GM18502 (cell line): ENCODE measurements around the gene EIF4E2.

Experiments
- ATAC-seq: cut with Tn5 transposase; IDR thresholded peaks from one replicate; pipeline ENCODE4 v1.9.1; 2021; ENCODE audit warnings: mild to moderate bottlenecking; ENCODE audit not compliant: unreplicated experiment, poor library complexity

EIF4E2 gene, protein sequence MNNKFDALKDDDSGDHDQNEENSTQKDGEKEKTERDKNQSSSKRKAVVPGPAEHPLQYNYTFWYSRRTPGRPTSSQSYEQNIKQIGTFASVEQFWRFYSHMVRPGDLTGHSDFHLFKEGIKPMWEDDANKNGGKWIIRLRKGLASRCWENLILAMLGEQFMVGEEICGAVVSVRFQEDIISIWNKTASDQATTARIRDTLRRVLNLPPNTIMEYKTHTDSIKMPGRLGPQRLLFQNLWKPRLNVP

DNA sequence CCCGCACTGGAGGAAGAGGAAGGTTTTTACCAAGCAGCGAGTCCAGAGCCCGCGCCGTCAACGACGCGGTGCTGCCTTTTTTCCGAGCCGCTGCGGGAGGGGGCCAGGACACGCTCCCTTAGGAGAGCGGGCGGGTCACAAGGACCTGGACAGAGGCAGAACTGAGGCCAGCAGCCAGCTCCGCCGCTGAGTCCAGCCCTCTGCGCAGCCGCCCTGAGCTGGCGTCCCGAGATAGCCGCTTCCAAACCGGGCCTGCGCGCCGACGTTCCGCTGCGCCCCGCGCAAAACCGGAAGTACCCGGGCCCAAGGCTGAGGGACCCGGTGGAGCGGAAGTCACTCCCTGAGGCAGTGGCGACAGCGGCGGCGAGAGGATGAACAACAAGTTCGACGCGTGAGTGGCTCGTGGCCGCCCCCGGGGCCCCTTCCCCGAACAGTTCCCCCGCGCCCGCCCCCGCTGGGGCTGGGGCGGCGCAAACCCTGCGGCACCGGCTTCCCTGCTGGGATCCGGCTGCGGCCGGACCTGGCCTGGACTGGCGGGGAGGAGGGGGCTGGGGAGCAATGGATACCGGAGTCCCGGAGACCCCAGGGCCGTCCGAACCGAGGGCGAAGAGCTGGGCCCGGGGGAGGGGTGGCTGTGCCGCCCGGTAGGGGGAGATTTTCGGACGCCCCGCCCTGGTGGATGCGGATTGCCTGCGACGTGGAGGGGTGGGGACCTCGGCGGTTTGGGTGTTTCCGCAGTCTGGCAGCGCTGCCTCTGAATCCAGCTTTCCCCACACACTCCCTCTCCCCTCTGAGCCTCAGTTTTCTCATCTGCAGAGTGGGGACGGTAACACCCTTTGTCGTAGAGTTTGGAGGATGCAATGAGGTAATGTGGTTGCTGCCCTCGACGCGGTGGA lies at the start of gene EIF4E2, which contains the start of gene TIGD1:
EIF4E2 (plus strand) TSS at position 336 of the 896 bp plus-strand sequence; CDS start at position 372, 36 bp downstream.
TIGD1 (minus strand) TSS at position 204 of the 896 bp plus-strand sequence. CDS start 675 bp downstream, outside the sequence.
- peak; percentile 93 for ATAC-seq

DNA sequence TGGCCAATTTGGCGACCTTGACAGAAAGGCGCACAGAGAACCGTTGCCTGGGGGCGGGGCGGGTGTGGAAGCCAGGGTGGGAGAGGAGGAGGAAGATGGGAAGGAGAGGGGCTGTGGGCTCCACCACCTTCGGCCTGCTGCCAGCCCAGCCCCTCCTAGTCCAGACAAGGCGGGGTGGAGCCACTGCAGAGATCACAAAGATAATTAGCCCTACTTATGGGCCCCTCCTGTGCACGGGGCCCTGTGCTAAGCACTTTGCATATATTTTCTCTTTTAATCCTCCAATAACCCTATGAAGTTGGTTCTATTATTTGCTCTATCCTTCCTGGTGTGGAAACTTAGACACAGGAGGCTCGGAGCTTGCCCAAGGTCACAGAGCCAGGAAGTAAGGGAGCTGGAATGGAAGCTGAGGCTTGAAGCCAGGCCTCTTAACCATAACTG lies 49.1 kb upstream of the EIF4E2 start:
- ATAC-seq = no peak

DNA sequence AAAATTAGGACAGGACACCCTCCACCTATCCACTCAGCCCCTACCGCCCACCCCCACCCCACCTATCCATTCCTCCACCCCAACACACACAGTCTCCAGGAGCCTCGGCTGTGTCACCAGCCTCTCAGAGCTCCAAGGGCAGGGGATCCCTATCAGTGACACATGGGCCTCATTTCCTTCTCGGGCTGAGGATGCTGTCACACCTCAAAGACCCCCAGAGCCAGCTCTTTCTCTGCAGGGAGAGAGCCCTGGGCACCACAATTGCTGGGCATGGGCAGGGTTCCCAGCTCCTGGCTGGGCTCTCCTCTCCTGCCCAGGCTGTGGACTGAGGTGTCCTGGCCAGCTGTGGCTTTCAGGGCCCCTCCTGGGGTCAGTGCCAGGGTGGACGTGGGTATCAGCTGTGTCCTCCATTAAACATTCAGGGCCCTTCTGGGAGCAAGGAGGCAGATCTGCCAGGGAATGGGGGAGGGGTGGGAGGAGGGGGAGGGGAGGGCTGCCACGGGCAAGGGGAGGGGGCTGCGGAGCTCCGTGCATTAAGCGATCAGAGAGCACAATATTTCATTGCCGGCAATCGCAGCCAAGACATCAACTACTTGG lies 48.6 kb upstream of the EIF4E2 start:
- ATAC-seq = no peak

DNA sequence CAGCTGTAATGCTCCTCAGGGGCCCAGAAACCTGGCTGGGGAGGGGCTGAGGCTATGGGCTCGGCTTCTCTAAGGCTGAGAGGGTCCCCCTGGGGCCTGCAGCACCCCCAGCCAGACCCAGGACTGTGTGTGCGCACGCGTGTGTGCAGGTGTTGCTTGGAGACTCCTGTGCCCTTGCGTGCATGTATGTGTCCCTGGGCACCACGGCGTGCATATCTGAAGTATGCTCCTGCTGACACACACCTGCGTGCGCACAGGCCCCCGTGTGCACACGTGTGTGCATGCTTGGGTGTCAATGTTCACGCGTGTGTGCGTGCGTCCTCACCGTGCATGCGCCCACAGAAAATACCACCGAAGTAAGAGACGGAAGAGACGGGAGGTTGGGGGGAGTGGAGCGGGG lies 48.0 kb upstream of the EIF4E2 start:
- ATAC-seq = no peak

DNA sequence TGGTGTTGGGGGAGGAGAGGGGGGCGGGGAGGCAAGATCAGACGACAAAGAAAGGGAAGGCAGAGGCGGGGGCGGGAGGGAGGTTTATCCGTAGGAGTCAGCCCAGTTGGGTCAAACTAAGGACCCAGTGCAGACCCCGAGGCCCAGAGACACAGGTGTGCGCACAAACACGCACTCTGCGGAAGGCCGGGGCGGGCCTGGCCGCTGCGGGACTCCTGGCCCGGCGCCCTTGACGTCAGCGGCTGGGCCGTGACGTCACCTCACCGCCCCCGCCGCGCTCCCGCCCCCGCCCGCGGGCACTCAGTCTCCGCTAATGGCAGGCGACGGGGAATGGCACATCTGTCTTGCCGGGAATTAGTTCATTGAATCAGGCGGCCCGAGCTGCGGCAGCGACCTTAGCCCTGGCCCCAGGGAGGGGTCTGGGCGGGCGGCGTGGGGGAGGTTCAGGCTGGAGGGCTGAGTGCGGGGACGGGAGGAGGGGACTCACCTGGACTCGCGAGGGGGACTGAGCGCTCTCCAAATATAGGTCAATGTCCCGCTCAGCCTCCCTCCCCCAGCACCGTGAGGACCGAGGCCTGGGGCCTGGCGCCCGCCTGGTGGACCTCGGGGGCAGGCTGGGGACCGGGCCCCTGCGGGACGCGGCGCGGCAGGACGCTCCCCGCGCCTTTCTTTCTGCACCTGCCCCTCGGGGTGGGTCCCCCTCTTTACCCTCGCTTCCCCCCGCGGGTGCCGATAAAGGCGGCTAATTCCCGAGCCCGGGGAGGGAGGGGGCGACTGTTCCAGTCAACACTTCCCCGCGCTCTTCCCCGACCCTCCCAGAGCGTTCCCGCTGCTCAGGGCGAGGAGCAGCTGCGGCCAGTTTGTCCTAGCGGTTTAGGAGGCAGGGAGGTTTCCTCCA lies 47.3 kb upstream of the EIF4E2 start:
- ATAC-seq = no peak

DNA sequence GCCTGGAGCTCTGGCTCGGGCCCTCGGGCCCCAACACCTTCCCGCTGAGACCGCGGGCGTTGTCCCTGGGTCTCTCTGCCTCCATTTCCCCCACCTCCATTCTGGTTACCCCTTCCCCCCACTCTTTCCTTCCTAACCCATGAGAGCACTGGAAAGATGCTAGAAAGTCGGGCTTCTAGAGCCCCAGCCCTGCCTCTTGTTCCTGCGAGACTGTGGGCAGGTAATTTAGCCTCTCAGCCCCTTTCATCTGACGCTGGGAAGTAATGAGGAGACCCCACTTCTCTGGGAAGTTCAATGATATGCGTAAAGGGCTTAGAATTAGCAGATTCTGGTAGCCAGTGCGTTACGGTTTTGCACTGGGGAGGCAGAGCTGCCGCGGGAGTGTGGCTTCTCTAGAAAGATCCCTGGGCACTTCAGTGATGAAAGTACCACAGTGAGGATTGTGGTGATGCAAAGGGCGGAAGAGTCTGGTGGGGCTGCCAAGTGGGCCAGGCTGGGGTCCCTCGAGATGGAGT lies 46.6 kb upstream of the EIF4E2 start:
- ATAC-seq = no peak

DNA sequence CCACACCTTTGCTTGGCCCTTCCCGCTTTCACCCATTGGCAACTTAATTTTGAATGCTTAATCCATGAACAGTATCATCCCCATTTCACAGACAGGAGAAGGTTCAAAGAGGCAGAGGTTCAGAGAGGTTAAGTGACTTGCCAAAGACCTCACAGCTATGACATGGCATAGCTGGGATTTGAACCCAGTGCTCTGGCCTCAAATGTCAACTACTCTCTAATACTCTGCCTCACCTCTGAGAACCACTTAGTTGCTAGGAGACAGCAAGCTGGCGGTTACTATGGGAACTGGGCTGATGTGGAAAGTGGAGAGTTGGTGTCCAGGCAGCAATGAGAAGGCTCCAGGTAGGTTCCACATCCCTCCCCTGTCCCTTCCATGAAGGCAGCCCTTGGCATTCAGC lies 46.1 kb upstream of the EIF4E2 start:
- no peak for ATAC-seq

GRCh38 chr2:232505856-232506255 lies 44.6 kb upstream of the EIF4E2 start:
- ATAC-seq = no peak

- ATAC-seq = no peak
Measured at GRCh38 chr2:232506709-232507108, 43.8 kb upstream of the EIF4E2 start.

GRCh38 chr2:232508251-232508650 lies 42.2 kb upstream of the EIF4E2 start:
- ATAC-seq = no peak

GRCh38 chr2:232511336-232511890 lies 39.1 kb upstream of the EIF4E2 start:
- ATAC-seq = no peak

DNA sequence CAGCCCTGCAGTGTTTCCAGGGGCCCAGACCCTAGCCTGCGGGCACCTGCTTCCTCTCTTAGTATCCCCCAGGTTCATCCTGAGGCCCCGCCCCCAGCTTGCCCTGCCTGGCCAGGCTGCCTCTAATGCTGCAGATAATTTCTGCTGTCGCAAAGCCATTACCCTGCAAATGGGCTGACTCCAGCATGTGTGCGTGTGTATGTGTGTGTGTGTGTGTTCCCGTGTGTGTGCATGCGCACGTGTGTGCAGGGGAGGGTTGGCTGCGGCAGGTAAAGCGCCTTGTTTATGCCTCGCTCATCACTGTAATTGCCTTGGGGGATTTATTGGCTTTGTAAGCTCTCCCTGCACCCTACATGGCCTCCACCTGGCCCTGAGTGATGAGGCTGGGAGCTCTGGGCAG lies 37.9 kb upstream of the EIF4E2 start:
- ATAC-seq = no peak

DNA sequence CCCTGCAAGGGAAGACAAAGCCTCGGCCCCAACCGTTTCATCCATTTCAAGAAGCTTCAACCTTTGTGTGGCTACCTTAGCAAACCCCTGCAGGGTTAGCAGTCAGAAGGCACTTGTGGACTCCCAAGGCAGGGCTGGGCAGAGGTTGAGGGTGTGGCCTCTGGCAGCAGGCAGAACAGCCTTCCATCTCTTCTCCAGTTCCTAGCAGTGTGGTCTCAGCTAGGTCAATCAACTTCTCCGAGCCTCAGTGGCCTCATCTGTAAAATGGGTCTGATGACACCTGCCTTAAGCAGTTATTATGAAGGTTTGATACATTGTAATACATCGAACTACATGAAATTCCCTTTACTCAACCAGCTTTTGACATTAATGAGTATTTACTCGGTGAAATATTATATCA lies 37.1 kb upstream of the EIF4E2 start:
- no peak for ATAC-seq

- no peak for ATAC-seq
Measured at GRCh38 chr2:232515639-232516038, 34.9 kb upstream of the EIF4E2 start.

DNA sequence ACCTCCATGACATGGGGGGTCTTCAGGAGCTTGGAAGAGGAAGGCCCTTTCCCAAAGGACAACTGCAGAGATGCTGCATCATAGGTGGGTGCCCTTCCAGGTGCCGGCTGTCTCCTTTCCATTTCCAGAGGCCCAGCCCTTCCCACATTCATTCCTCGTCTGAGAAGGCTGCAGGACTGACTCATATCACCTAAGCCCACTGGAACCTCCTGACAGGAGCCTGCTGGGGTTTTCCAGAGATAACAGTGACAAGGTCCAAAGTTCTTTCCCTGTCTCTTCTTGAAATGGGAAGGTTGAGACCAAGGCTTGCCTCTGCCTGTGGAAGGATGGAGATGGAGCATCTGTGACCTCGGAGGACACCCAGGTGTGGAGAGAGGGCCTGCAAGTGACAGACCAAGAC lies 33.9 kb upstream of the EIF4E2 start:
- no peak for ATAC-seq

DNA sequence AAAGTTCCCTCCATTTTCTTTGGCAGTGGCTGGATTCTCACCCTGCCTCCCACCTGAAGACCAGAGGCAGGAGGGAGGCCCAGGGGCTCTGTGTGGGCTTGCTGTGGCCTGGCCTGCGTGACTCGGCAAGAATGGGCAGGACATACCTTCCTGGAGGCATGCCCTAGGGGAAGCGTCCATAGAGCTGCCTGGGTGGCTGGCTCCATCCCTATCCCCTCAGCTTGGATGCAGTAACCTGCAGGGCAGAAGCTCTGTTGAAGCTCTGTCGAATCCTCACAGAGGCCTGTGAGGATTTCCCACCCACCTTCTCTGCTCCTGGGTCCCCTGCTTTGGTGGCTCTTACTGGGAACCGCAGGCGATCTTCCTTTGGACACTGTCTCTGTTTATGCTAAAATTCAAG lies 31.6 kb upstream of the EIF4E2 start:
- ATAC-seq = no peak

DNA sequence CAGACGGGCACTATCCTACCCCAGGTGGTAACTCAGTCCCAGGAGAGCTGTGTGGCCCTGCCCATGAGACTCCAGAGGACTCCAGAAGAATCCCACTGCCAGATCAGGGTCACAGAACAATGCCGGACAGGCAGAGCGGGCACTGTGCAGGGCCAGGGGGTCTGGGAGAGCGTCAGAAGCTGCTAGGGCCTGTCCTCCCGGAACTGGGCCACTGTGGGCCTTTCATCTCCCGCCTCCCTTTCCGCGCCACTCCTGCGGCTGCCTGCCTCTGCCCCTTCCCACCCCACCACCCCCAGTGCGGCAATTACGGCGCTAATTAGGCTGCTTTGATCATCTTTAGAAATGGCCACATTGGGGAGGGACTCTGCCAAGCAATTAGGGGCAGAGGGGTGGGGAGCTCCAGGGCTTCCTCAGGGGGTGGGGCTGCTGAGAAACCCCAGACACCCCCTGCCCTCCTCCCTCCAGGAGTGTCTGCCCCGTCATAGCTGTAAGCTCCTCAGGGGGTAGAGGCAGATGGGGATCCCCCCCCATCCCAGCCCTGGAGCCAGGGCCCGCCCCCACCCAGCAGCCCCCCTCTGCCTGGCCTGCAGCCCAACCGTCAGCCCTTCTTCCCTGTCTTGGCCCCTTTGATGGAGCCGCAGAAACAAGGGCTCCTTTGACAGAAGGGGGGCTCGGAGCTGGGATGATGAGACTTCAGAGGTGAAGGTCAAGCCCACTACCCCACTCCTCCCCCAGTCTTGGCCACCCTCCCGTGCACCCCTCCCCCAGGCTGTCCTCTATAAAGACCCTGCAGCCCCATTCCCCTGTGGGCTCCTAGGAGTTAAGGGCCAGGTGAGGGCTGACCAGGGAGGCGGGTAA lies 30.7 kb upstream of the EIF4E2 start, which contains the start of gene PRSS56:
PRSS56 (plus strand) TSS at position 808 of the 858 bp plus-strand sequence. CDS start 211 bp downstream, outside the sequence.
- ATAC-seq = no peak

GRCh38 chr2:232520489-232520888 lies 30.0 kb upstream of the EIF4E2 start:
- ATAC-seq = no peak
